GM19238 (cell line): Measurements from ENCODE around the gene PPIB.

ENCODE experiments used
- DNase-seq: peaks from one replicate; pipeline ENCODE4 v3.0.0; 2011; ENCODE audit warnings: low spot score; ENCODE audit not compliant: insufficient read length

PPIB gene

DNA sequence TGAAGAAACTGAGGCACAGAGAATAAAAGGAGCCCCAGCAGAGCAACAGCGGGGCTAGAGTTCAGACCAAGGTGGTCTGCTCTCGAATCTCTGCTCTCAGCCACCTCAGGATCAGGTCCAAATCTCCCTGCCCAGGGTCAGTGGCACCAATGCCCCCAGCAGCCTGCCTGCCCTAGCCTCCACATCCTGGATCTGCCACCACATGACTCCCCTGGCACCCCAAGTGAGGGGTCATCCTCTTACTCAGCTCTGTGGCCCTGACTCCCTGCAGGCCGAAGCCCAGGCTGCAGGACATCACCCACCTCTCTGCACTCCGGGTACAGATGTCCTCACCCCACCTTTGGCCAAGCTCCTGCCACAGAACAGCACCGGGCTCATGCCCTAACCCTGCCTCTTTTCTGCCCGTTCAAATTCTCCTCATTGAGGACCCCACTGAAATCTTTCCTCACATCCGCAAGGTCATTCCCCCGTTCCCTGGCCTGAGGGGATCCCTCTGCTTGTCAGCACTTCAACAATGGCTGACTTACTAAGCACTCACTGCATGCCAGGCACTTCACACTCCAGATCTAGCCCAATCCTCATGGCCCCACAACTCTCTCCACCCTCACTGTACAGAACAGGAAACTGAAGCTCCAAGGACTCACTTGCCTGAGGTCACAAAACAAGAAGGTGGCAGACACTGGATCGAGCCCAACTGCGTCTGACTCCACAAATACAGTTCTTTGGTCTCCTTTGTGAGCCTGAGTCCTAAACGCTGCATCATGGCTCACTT, 4.3 kb downstream of the PPIB start:
- DNase-seq: no peak

DNA sequence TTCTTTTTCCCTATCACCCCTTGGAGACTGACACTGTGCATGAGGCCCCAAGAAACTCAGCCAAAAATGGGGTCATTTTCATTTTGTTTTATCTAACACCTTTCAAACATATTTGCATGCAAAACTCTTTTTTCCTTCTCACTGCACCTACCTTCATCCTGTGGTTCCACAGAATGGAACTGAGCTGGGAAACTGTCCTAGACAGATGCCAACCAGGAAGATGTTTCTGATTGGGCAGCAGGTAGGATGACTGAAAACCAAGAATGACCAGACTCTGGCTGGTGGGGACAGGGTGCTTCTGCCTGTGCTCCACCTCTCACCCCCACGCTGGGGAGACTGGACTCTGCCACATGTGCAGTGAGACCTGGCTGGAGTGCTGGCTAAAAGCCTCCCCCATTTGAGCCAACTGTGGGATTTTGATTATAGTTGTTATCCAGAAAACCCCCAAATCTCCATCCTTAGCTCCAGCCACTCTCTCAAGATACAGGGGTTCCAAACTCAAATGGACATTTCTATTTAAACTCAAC, 5.2 kb downstream of the PPIB start:
- DNase-seq: no peak

DNA sequence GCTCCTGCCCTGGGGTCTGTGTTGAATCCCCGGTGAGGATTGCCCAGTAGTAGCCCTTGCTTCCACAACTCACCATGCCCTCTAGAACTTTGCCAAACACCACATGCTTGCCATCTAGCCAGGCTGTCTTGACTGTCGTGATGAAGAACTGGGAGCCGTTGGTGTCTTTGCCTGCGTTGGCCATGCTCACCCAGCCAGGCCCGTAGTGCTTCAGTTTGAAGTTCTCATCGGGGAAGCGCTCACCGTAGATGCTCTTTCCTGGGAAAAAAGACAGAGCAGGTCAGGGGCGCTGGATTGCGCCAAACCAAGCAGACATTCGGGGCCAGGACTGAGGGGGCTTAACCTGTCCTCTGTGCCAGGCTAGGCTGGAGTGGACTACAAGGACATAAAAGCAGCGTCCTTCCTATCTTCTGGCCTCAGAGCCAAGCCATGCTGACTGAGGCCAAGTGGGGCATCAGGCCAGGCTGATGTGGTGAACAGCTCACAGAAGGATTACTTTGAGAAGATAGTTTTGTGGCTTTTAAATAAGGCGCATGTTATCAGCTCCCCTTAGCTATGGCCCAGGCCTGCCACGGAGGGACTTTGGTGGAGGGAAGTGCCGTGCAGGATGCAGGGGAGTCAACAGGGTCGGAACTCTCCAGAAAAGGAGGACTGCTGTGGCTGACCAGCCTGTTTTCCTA, 6.0 kb downstream of the PPIB start:
- DNase-seq: no peak

DNA sequence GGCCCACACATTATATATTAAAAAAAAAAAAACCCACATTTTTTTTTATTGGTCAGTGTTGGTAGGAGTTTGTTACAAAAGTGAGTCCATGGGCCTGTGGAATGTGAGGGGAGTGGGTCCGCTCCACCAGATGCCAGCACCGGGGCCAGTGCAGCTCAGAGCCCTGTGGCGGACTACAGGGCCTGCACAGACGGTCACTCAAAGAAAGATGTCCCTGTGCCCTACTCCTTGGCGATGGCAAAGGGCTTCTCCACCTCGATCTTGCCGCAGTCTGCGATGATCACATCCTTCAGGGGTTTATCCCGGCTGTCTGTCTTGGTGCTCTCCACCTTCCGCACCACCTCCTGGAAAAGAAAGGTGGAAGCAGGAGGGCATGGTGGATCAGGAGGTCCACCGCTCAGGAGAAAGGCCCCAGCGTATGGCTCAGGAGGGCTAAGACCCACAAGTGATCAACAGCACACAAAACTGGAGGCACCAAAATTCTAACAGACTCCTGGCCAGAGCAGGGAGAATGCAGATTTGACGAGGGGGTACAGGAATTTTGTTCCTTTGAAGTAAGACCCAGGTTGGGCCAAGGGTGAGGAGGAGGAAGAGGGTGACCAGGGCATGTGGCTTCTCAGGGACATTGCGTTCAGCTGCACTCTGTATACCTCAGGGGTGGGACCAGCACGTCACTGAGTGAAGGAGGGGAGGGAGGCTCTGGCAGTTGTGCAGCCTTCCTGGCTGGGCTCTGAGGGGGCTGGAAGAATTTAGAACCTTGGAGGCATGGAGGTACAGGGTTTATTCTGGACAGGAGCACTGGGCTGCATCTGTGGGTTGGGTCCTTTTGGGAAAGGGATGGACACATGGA, 6.8 kb downstream of the PPIB start:
- no peak for DNase-seq

DNA sequence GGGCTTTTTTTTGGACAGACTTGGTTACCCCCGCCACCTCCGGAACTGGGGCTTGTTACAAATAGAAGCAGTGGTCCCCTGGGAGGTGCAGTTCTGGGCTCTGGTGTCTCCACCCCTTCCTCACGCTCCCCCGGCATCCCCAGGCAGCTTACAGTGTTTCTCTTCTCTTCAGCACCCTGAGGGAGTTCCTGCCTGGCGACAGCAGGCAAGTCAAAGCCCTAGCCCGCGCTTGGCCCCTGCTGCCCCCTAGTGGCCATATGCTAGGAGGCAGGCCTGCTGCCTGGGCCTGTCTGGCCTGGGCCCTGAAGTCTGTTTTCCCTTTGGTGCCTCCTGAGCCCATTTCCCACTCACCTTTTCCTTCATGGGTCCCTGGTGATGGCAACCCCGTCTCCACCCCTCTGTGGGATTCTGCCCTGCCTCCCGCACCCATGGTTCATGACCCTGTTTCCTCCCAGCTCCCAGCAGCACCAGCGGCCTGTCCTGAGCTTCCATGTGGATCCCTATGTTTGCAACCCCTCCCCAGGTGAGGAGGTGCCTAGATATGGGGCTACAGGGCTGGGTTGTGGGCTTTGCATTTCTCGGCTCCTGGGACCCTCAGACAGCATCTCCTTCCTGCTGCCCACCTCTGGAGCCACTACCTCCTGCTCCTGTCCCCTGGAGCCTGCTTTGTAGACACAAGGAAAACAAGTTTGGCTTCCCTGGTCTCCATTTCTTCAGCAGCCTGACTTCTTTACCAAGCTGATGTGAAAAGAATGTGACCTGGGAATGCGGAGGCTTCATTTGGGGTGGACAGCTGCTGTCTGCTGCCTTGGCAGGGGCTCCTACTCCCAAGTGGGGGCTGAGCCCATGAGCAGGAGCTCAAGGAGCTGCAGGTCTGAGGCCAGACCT, 9.1 kb downstream of the PPIB start:
- peak; percentile 95 for DNase-seq

DNA sequence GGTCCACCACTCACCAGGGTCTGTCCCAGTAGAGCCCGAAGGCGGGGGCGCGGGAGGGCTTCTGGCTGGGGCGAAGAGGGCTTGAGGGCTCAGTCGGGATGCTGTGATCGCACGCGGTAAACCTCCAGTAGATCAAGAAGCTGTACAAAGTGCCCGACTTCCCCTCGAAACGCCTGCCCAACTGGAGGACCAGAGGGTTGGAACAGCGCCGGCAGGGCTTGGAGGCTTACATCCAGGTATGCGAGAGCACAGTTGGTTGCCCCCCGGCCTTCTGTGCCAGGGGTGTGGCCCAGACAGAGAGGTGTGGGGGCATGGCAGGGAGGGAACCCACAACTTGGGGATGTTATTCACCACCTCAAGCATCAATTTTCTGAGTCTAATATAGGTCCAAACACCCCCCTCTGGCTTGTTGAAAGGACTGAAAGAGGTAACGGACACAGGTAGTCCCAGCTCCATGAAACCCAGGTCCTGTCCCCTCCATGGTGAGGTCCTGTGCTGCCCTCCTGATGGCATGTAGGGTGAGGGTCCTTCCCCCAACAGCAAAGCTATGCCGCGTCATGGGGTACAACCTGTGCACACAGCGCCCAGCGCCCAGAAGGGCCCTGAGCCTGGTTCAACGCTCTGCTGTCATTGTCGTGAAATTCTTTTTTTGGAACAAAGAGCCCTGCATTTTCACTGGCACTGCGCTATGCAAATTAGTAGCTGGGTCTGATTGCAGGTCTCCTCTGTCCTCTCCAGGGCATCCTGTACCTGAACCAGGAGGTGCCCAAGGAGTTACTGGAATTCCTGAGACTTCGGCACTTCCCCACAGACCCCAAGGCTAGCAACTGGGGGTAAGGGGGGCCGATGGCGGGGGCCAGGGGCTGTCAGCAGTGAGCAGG, 10.1 kb downstream of the PPIB start:
- DNase-seq: peak; percentile 43

DNA sequence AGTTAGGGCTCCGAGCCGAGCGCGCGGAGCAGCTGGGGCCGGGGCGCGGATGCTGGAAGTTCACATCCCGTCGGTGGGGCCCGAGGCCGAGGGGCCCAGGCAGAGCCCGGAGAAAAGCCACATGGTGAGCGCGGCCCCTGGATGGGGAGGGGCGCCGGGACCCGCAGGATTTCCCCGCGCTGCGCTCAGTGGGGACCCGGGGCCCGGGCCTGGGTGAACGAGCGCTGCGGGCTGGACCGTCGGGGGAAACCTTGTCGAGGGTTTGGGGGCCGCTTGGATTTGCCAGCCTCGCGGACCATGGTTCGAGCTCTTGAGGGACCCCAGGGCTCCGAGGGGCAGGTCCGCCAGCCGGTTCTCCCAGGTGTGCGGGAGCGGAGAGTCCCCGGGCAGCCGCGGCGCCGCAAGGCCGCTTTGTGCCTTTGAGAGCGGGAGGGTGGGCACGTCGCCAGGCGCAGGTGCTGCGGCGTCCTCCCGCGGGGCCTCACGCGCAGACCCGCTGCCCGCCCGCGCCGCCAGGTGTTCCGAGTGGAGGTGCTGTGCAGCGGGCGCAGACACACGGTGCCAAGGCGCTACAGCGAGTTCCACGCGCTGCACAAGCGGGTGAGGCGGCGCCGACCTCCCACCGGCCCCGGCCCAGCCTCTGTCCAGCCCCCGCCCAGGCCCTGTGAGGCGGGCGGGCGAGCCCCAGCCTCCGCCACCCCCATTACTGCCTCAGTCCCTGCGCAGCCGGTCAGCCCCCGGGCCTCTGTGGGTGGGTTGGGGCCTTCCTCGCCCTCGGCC, 10.9 kb downstream of the PPIB start, which contains the start of gene SNX22:
Gene SNX22, plus strand, starts transcription at position 5 of the 780 bp plus-strand sequence. Its CDS starts 45 bp downstream, at position 50.
- peak; percentile 42 for DNase-seq

DNA sequence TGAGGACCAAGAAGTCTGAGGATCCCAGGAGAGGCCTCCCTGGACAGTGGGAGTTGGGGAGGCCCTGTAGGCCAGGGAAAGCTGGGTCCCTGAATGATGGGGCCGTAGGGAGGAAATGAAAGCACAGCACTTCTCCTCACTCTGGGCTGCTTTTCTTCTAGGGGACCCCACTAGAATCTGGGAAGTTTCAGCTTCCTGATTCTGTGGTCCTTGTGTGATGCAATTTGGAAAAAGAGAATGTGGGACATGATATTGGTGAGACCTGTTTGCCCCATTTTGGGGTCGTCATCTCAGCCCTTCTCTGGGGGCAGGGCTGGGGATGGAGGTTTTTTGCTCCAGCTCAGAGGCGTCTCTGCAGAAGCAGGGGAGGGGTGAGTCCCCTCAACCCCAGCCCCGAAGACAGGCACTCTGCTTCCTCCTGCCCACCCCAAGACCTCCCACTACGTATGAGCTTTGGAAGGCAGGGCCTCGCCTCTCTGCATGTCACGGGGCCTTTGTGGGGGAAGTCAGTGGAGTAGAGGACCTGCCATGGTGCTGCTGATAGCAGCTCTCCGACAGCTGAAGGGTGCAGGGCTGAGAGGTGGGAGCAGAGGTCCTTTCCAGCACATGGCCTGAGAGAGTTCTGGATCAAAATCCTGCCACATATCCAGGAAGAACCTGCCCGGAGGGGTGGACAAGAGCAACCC, 12.8 kb downstream of the PPIB start:
- DNase-seq: no peak

DNA sequence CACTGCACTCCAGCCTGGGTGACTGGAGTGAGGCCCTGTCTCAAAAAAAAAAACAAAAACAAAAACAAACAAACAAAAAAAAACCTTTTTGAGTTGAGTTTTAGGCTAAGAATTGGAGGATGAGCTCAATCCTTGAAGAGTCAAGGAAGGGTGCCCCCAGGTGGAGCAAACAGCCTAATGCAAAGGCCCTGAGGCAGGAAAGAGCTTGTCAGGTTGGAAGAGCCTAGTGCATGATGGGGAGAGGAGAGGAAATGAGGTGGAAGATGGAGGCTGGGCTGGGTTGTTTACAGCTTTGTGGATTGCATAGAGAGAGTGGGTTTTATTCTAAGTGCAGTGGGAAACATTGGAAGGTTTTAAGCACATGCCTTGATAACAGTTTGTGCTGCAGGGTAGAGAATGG, 13.4 kb downstream of the PPIB start:
- no peak for DNase-seq

DNA sequence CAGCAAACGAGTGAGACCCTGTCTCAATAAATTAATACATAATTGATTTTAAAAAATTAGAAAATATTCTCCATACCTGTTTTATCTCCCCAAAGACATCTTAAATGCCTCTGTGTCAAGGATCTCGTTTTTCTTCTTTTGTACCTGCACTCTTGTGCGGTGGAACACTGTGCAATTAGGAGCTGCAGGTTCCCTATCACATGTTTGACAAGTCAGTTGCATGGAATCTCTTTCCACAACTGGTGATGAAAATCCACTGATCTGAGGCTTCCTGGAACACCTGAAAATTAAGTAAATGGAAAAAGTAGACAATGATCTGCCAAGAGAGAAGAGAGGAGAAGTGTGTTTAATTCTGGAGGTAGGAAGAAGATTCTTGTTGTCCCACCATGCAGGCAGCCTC, 14.2 kb downstream of the PPIB start:
- no peak for DNase-seq

DNA sequence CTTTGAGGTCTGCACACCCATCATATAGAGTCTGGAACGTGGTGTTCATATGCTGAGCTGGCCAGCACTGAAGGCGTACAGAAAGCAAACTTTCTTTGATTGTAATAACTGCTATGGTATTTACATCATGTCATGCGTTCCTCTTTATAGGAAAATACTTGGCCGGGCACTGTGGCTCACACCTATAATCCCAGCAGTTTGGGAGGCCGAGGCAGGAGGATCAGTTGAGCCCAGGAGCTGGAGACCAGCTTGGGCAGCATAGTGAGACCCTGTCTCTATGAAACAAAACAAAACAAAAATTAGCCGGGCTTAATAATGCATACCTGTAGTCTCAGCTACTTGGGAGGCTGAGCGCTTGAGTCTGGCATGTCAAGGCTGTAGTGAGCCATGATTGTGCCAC, 14.7 kb downstream of the PPIB start:
- DNase-seq: no peak

DNA sequence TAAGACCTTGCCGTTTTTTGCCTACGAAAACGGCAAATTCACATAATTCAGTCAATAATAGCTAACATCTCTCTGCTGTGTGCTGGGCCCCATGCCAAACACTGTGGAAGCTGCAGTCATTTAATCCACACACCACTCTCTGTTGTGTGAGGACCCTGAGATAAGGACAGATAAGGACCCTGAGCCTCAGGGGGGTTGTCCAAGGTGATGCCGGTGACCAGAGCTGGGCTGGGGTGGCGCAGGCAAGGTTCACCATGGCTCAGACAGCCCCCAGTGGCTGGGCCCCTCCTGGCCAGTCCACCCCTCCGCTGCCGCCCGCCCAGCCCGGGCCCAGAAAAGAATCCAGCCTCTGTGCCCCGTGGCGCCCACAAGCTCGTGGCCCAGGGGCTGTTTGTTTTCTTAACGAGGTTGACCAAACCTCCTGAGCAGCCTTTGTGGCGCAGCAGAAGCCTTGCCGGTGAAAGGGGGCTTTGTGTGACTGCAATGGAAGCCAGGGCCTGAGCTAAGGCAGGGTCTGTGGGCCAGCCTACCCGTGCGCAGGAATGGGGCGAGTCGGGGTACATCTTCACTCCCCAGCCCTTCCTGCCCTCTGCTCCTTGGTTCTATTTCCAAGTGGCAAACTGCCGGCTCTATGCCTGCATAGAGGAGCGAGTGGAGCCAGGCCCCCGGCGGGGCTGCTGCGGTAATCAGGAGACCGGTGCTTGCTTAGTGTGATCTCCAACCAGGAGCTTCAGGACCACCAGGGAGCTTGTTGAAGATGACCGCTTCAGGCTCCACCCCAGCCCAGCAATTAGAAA, 15.7 kb downstream of the PPIB start:
- DNase-seq: no peak

DNA sequence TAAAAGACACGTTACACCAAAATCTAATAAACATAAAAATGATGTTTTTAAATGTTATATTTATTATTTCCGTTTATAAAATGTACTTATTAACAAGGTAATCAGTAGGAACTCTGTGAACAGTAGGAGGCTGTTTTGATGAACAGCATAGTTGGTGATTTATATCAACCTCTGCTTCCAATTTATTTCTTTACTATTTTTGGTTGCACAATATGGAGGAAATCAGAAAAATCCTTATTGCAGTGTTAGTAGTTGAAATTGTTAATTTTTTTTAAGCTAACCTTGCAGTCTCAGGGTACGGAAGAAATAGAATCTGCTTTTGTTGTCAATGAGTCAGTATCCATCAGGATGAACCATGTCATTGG, 16.3 kb downstream of the PPIB start:
- DNase-seq: no peak

DNA sequence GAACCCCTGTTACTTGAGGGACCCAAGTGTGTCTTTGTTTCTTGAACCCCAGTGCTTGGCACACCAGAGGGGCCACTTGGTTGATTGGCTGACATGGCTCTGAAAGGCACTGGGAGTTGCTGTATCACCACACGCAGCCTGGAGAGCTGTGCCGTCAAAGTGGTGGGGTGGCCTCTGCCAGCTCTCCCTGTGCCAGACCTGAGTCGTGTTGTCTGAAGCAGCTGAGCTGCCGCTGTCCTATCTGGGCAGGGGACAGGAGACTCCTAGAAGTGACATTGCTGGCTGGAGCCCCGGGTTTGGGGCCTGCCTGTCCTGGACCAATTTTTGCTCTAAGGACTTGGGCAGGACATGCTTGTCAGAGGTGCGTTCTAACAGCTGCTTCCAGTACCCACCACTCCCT, 16.8 kb downstream of the PPIB start:
- DNase-seq: no peak

DNA sequence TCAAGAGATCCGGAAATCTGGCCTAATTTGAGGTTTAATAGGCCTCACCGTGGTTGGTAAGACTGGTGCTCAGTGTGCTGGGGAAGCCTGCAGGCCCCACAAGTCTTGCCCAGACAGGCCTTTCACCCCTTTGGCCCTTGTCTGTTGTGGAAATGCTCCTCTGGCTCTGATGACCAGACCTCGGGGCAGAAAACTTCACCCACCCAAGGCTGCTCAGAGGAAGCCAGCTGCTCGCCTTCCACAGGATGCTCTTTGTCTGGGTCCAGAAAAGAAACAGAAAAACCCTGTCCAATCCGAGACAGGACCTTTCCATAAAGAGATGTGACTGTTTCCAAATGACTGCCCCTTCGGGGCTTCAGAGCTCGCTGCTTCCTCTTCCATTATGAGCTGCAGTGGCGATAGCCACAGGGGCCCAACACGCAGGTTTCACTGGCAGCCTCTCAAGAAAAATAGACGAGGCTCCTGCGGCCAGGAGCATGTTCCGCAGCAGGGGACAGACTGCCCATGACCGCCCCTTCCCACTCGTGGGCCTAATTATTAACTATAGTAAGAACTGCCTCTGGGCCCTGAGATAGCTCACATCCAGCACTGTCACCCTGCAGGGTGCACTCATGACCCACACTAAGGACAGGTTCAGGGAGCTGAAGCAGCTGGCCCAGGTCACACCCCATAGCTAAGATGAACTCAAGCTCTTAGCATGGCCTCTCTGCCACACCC, 18.1 kb downstream of the PPIB start:
- DNase-seq: peak; percentile 57

DNA sequence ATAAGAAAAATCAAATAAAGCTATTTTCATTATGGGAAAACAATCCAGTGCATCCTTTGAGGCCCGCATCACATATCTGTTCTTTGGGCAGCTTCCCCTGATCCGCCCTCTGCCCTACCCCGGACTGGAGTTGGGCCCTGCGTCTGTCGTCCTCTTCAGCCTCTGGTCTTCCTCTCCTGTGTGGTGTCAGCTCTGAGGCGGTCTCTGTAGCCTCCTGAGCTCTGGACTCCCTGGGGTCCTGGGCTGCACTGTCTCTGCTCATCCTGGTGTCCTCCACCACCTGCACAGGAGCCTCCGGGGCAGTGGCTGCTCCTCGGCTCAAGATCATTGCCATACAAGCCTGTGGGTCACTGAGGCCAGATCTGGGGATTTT, 18.6 kb downstream of the PPIB start:
- no peak for DNase-seq

DNA sequence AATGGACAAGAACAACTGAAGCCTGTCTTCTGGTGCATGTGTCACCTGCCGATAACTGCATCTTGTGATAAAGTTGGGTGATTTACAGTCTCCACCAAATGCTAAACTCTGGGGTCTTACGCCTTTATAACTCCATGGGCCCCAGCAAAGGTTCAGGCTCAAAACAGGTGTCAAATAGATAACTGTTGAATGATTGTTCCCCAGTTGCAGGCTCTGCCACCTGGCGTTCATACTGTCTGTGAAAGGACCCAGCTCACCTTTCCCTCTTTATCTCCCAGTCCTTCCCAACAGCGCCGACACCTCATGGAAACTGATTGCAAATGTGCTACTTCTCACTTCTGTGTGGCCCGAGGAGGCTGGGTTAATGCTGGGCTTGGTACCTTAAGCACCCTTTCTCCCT, 19.5 kb downstream of the PPIB start:
- DNase-seq: no peak
